Activated T-cell treated with anti-CD3 and anti-CD28 coated beads, Interleukin-2, amount 50 U/mL, for 72 hours (primary cell): ENCODE results near the gene MAPK8. TPM values are rescaled to one million over a fixed set of nuclear protein-coding genes. Genes with fewer than 3 reads are reported as not detected.
"Not testable (repeated sequence)": the region's sequence is repeated elsewhere in the genome, so short reads cannot be mapped to it uniquely, and the experiment has no call there.

ENCODE experiments used
- ATAC-seq, 2 donors: fragments of 150-1000 bp; cut with Tn5 transposase; replicated peaks in 1 of 2; 2 replicates each; pipeline ENCODE4 v1.10.0; 2021; ENCODE audit warnings: moderate library complexity in 2 of 2, mild to moderate bottlenecking in 1 of 2
- DNase-seq, 2 donors: peaks; one replicate each; pipeline ENCODE4 v3.0.0; 2021 to 2022; ENCODE audit warnings: mixed read lengths in 1 of 2
- H3K27ac Mint-ChIP-seq: one replicate; pipeline ENCODE4 v1.8.0; 2022; ENCODE audit warnings: mild to moderate bottlenecking, moderate library complexity, mixed read lengths
- H3K27me3 Mint-ChIP-seq: one replicate; pipeline ENCODE4 v1.8.0; 2022; ENCODE audit warnings: low read depth, mixed read lengths
- H3K36me3 Mint-ChIP-seq, 2 donors: one replicate each; pipeline ENCODE4 v1.8.0; 2022; ENCODE audit warnings: mixed read lengths in 2 of 2, mild to moderate bottlenecking in 1 of 2; ENCODE audit not compliant: insufficient read depth in 2 of 2
- H3K4me1 Mint-ChIP-seq: one replicate; pipeline ENCODE4 v1.8.0; 2022; ENCODE audit warnings: low read depth, mixed read lengths
- H3K4me3 Mint-ChIP-seq, 2 donors: one replicate each; pipeline ENCODE4 v1.8.0; 2022; ENCODE audit warnings: mild to moderate bottlenecking in 2 of 2, mixed read lengths in 2 of 2, moderate library complexity in 2 of 2
- H3K9me3 Mint-ChIP-seq, 2 donors: one replicate each; pipeline ENCODE4 v1.8.0; 2022; ENCODE audit warnings: mixed read lengths in 2 of 2
- total RNA-seq, 2 donors: library from RNA; stranded (reverse); gene quantifications; one replicate each; pipeline ENCODE4 v1.2.3, GENCODE V29; 2022

The MAPK8 gene
- total RNA-seq, 2 donors from 2014 or later = 43.3 to 60.2 TPM

GRCh38 chr10:48331436-48331835 lies 25.0 kb downstream of the MAPK8 start:
- H3K27me3 Mint-ChIP-seq = no peaks in the 10 kb centered on the region
- H3K27ac Mint-ChIP-seq = peak overlapping the region; percentile 31
- peaks cover 13 to 15% of the 10 kb centered on the region in 2 donors for H3K36me3 Mint-ChIP-seq
- peak overlapping the region in 1 of 2 donors; percentile 53 for H3K4me3 Mint-ChIP-seq
- peaks cover 0 to 6% of the 10 kb centered on the region in 2 donors for H3K9me3 Mint-ChIP-seq
- peak; percentile 55 to 79 for ATAC-seq
- peak; percentile 12 to 24 for DNase-seq
- peaks cover 41% of the 10 kb centered on the region for H3K4me1 Mint-ChIP-seq

- H3K27me3 Mint-ChIP-seq = no peaks in the 10 kb centered on the region
- no peak for DNase-seq
- no peak for ATAC-seq
- peaks cover 15 to 18% of the 10 kb centered on the region in 2 donors for H3K36me3 Mint-ChIP-seq
- peak overlapping the region in 1 of 2 donors; percentile 43 for H3K4me3 Mint-ChIP-seq
- H3K4me1 Mint-ChIP-seq = peaks cover 45% of the 10 kb centered on the region
- H3K27ac Mint-ChIP-seq = peak overlapping the region; percentile 67
- peaks cover 0 to 7% of the 10 kb centered on the region in 2 donors for H3K9me3 Mint-ChIP-seq
Observed at GRCh38 chr10:48332166-48332870, 25.8 kb downstream of the MAPK8 start.

GRCh38 chr10:48332871-48333216 lies 26.4 kb downstream of the MAPK8 start:
- no peak overlapping the region for H3K4me3 Mint-ChIP-seq
- H3K9me3 Mint-ChIP-seq = peaks cover 0 to 10% of the 10 kb centered on the region in 2 donors
- H3K4me1 Mint-ChIP-seq = peaks cover 50% of the 10 kb centered on the region
- ATAC-seq (no peak), DNase-seq (no peak)
- H3K27me3 Mint-ChIP-seq = no peaks in the 10 kb centered on the region
- no peak overlapping the region for H3K27ac Mint-ChIP-seq
- H3K36me3 Mint-ChIP-seq = peaks cover 15 to 21% of the 10 kb centered on the region in 2 donors

GRCh38 chr10:48333856-48334255 lies 27.4 kb downstream of the MAPK8 start:
- Mint-ChIP-seq H3K36me3 (peaks cover 16 to 21% of the 10 kb centered on the region in 2 donors), H3K4me1 (peaks cover 52% of the 10 kb centered on the region), H3K27me3 (no peaks in the 10 kb centered on the region)

GRCh38 chr10:48335788-48336187 lies 29.3 kb downstream of the MAPK8 start:
- DNase-seq (no peak), ATAC-seq (no peak)
- no peaks in the 10 kb centered on the region for H3K27me3 Mint-ChIP-seq
- H3K27ac Mint-ChIP-seq = no peak overlapping the region
- peaks cover 14 to 21% of the 10 kb centered on the region in 2 donors for H3K36me3 Mint-ChIP-seq
- H3K9me3 Mint-ChIP-seq = peaks cover 0 to 10% of the 10 kb centered on the region in 2 donors
- peaks cover 55% of the 10 kb centered on the region for H3K4me1 Mint-ChIP-seq
- H3K4me3 Mint-ChIP-seq = no peak overlapping the region

More at GRCh38 chr10:48333856-48334255, 27.4 kb downstream of the MAPK8 start:
- DNase-seq = no peak
- ATAC-seq = no peak
- no peak overlapping the region for H3K4me3 Mint-ChIP-seq
- H3K9me3 Mint-ChIP-seq = peaks cover 0 to 10% of the 10 kb centered on the region in 2 donors
- no peak overlapping the region for H3K27ac Mint-ChIP-seq

- H3K27ac Mint-ChIP-seq = peak overlapping the region; percentile 89
- H3K4me1 Mint-ChIP-seq = peaks cover 44% of the 10 kb centered on the region
- peaks cover 13 to 20% of the 10 kb centered on the region in 2 donors for H3K36me3 Mint-ChIP-seq
- DNase-seq (no peak), ATAC-seq (peak; percentile 31 to 76)
- H3K4me3 Mint-ChIP-seq = peak overlapping the region in 1 of 2 donors; percentile 59
- H3K27me3 Mint-ChIP-seq = no peaks in the 10 kb centered on the region
- H3K9me3 Mint-ChIP-seq = peaks cover 2 to 8% of the 10 kb centered on the region in 2 donors
Observed at GRCh38 chr10:48336978-48337599, 30.6 kb downstream of the MAPK8 start.

- Mint-ChIP-seq H3K4me3 (peak overlapping the region in 1 of 2 donors; percentile 2), H3K36me3 (peaks cover 6 to 13% of the 10 kb centered on the region in 2 donors), H3K4me1 (peaks cover 56% of the 10 kb centered on the region), H3K27ac (no peak overlapping the region), H3K9me3 (peaks cover 2 to 9% of the 10 kb centered on the region in 2 donors), H3K27me3 (no peaks in the 10 kb centered on the region)
- DNase-seq (no peak), ATAC-seq (peak in 1 of 2 donors; percentile 16)
Observed at GRCh38 chr10:48340734-48341133, 34.3 kb downstream of the MAPK8 start.

- H3K36me3 Mint-ChIP-seq = peaks cover 11 to 14% of the 10 kb centered on the region in 2 donors
Observed at GRCh38 chr10:48343106-48343505, 36.6 kb downstream of the MAPK8 start.

GRCh38 chr10:48343921-48344598 lies 37.6 kb downstream of the MAPK8 start:
- no peak overlapping the region for H3K27ac Mint-ChIP-seq
- H3K27me3 Mint-ChIP-seq = no peaks in the 10 kb centered on the region
- no peak for ATAC-seq
- peaks cover 34% of the 10 kb centered on the region for H3K4me1 Mint-ChIP-seq
- H3K4me3 Mint-ChIP-seq = no peak overlapping the region
- H3K36me3 Mint-ChIP-seq = peaks cover 17 to 21% of the 10 kb centered on the region in 2 donors
- no peak for DNase-seq
- peaks cover 13 to 14% of the 10 kb centered on the region in 2 donors for H3K9me3 Mint-ChIP-seq

More at GRCh38 chr10:48343106-48343505, 36.6 kb downstream of the MAPK8 start:
- Mint-ChIP-seq H3K4me3 (no peak overlapping the region), H3K9me3 (peaks cover 7 to 9% of the 10 kb centered on the region in 2 donors), H3K27ac (no peak overlapping the region), H3K4me1 (peaks cover 40% of the 10 kb centered on the region), H3K27me3 (no peaks in the 10 kb centered on the region)
- ATAC-seq (no peak), DNase-seq (no peak)

GRCh38 chr10:48346248-48346647 lies 39.8 kb downstream of the MAPK8 start:
- H3K27me3 Mint-ChIP-seq, H3K27ac Mint-ChIP-seq, H3K4me3 Mint-ChIP-seq, ATAC-seq, DNase-seq: not testable (repeated sequence)
- H3K36me3 Mint-ChIP-seq = peaks cover 20 to 29% of the 10 kb centered on the region in 2 donors
- H3K4me1 Mint-ChIP-seq = peaks cover 18% of the 10 kb centered on the region
- peaks cover 19 to 22% of the 10 kb centered on the region in 2 donors for H3K9me3 Mint-ChIP-seq

- H3K9me3 Mint-ChIP-seq = peaks cover 16 to 20% of the 10 kb centered on the region in 2 donors
- H3K4me3 Mint-ChIP-seq, H3K27me3 Mint-ChIP-seq, ATAC-seq, DNase-seq, H3K27ac Mint-ChIP-seq: not testable (repeated sequence)
- peaks cover 18 to 26% of the 10 kb centered on the region in 2 donors for H3K36me3 Mint-ChIP-seq
- peaks cover 16% of the 10 kb centered on the region for H3K4me1 Mint-ChIP-seq
Observed at GRCh38 chr10:48347539-48347938, 41.1 kb downstream of the MAPK8 start.

GRCh38 chr10:48347943-48348342 lies 41.5 kb downstream of the MAPK8 start:
- Mint-ChIP-seq H3K9me3 (peaks cover 14 to 20% of the 10 kb centered on the region in 2 donors), H3K4me1 (peaks cover 11% of the 10 kb centered on the region), H3K36me3 (peaks cover 18 to 24% of the 10 kb centered on the region in 2 donors)
- not testable (repeated sequence) for H3K4me3 Mint-ChIP-seq, ATAC-seq, H3K27me3 Mint-ChIP-seq, DNase-seq, H3K27ac Mint-ChIP-seq

GRCh38 chr10:48353246-48353645 lies 46.8 kb downstream of the MAPK8 start:
- DNase-seq (no peak), ATAC-seq (no peak)
- H3K9me3 Mint-ChIP-seq = peaks cover 11 to 17% of the 10 kb centered on the region in 2 donors
- H3K27me3 Mint-ChIP-seq = no peaks in the 10 kb centered on the region
- H3K4me3 Mint-ChIP-seq = no peak overlapping the region
- no peak overlapping the region for H3K27ac Mint-ChIP-seq
- H3K4me1 Mint-ChIP-seq = peaks cover 8% of the 10 kb centered on the region
- H3K36me3 Mint-ChIP-seq = peaks cover 14 to 16% of the 10 kb centered on the region in 2 donors
